ENCODE data around the gene PIK3C3. TPM values are rescaled to one million over a fixed set of nuclear protein-coding genes. Genes with fewer than 3 reads are reported as not detected.
A peak's percentile ranks its signal among the peaks of the same experiment; 100 is the strongest.

The PIK3C3 gene
- total RNA-seq = 10 to 100 TPM; 24.4 to 87.6 (median 64.7) TPM
- polyA plus RNA-seq = 10 to 100 TPM; 35.0 to 68.9 (median 46.3) TPM
- long read RNA-seq, donor 1, full-length matches to known transcripts = 8 of 20 reads
- long read RNA-seq, donor 1, partial matches to known transcripts = 12 of 20 reads
- long read RNA-seq, donor 1, other reads (novel, unspliced or antisense) = 0 of 20 reads
- long read RNA-seq, donor 2, full-length matches to known transcripts = 8 of 23 reads
- long read RNA-seq, donor 2, partial matches to known transcripts = 15 of 23 reads
- long read RNA-seq, donor 2, other reads (novel, unspliced or antisense) = 0 of 23 reads
- long read RNA-seq, donor 3, full-length matches to known transcripts = 7 of 16 reads
- long read RNA-seq, donor 3, partial matches to known transcripts = 9 of 16 reads
- long read RNA-seq, donor 3, other reads (novel, unspliced or antisense) = 0 of 16 reads
- long read RNA-seq, donor 4, full-length matches to known transcripts = 7 of 15 reads
- long read RNA-seq, donor 4, partial matches to known transcripts = 6 of 15 reads
- long read RNA-seq, donor 4, other reads (novel, unspliced or antisense) = 2 of 15 reads
- long read RNA-seq, donor 5, full-length matches to known transcripts = 45 of 52 reads
- long read RNA-seq, donor 5, partial matches to known transcripts = 0 of 52 reads
- long read RNA-seq, donor 5, other reads (novel, unspliced or antisense) = 7 of 52 reads
- long read RNA-seq, donor 6, full-length matches to known transcripts = 2 of 8 reads
- long read RNA-seq, donor 6, partial matches to known transcripts = 6 of 8 reads
- long read RNA-seq, donor 6, other reads (novel, unspliced or antisense) = 0 of 8 reads
- long read RNA-seq, donor 7, full-length matches to known transcripts = 5 of 5 reads
- long read RNA-seq, donor 7, partial matches to known transcripts = 0 of 5 reads
- long read RNA-seq, donor 7, other reads (novel, unspliced or antisense) = 0 of 5 reads
- long read RNA-seq, donor 8, full-length matches to known transcripts = 12 of 32 reads
- long read RNA-seq, donor 8, partial matches to known transcripts = 20 of 32 reads
- long read RNA-seq, donor 8, other reads (novel, unspliced or antisense) = 0 of 32 reads
- long read RNA-seq, donor 9, full-length matches to known transcripts = 7 of 14 reads
- long read RNA-seq, donor 9, partial matches to known transcripts = 7 of 14 reads
- long read RNA-seq, donor 9, other reads (novel, unspliced or antisense) = 0 of 14 reads
- long read RNA-seq, donor 10 = 0 reads

GRCh38 chr18:41954827-41955613 is at the start of gene PIK3C3:
Gene PIK3C3, plus strand, starts transcription at chr18:41955234. Its CDS starts 58 bp downstream, at chr18:41955292.
- Histone ChIP-seq H3K4me3 (peak within 1 kb of the TSS; percentile 70 to 77 (median 76)), H3K9me3 (replicated peaks in 1 of 3) (no peaks in the 10 kb centered on the region), H3K27me3 (no peaks in the 10 kb centered on the region), H3K4me1 (replicated peaks in 1 of 2) (peaks cover 6 to 24% of the 10 kb centered on the region in 2 donors), H3K27ac (peak within 1 kb of the TSS in 4 of 5 donors; percentile 65 to 84 (median 74)), H3K36me3 (replicated peaks in 1 of 2) (peaks cover 0 to 6% of the 10 kb centered on the region in 2 donors)
- WGBS, 4 donors = 0 to 2% (median 1%) methylated on average over 34 to 38 of the region's 38 CpGs
- DNase-seq = peak; percentile 96 to 98 (median 97)
- intact Hi-C loops (cut with DNase I) = no loop called here
- TF ChIP-seq CTCF (IDR thresholded peaks at IDR 0.05) (no peak), POLR2A (IDR thresholded peaks at IDR 0.05) (peak in 1 of 2 donors; percentile 51)

- WGBS, 4 donors = 65 to 72% (median 69%) methylated on average over 1 of the region's 1 CpG
- Histone ChIP-seq H3K4me1 (replicated peaks in 1 of 2) (no peaks in the 10 kb centered on the region), H3K27me3 (no peaks in the 10 kb centered on the region), H3K9me3 (replicated peaks in 1 of 3) (no peaks in the 10 kb centered on the region), H3K36me3 (replicated peaks in 1 of 2) (no peaks in the 10 kb centered on the region), H3K27ac (no peak overlapping the region), H3K4me3 (no peak overlapping the region)
- no peak for DNase-seq
- intact Hi-C loops (cut with DNase I) = loop anchor here in 1 of 2 donors (10.0 kb wide), 1 partner anchor 141 kb away; no protein-coding TSS in a partner anchor
- no peak for TF ChIP-seq POLR2A (IDR thresholded peaks at IDR 0.05)
- no peak for TF ChIP-seq CTCF (IDR thresholded peaks at IDR 0.05)
These were observed 49.1 kb upstream of the PIK3C3 start for GRCh38 chr18:41905786-41906527.

GRCh38 chr18:41906528-41907146 is 48.4 kb upstream of the PIK3C3 start:
- no peaks in the 10 kb centered on the region for H3K4me1 ChIP-seq (replicated peaks in 1 of 2)
- H3K36me3 ChIP-seq (replicated peaks in 1 of 2) = no peaks in the 10 kb centered on the region
- peak overlapping the region in 1 of 4 donors; percentile 33 for H3K4me3 ChIP-seq
- intact Hi-C loops (cut with DNase I) = loop anchor here in 1 of 2 donors (10.0 kb wide), 1 partner anchor 142 kb away; no protein-coding TSS in a partner anchor
- TF ChIP-seq CTCF (IDR thresholded peaks at IDR 0.05) = peak; percentile 49 to 80 (median 63)
- no peak for TF ChIP-seq POLR2A (IDR thresholded peaks at IDR 0.05)
- WGBS, 4 donors = 13 to 25% (median 17%) methylated on average over 6 of the region's 6 CpGs
- no peaks in the 10 kb centered on the region for H3K9me3 ChIP-seq (replicated peaks in 1 of 3)
- no peaks in the 10 kb centered on the region for H3K27me3 ChIP-seq
- H3K27ac ChIP-seq = no peak overlapping the region
- DNase-seq = no peak

Data from adrenal gland (tissue), 19 donors.